Measurements from ENCODE around the gene PM20D2.

GRCh38 chr6:89144354-89144906, 1.4 kb upstream of the PM20D2 start:
- TF ChIP-seq CTCF (IDR thresholded peaks at IDR 0.05) (no peak), POLR2A (IDR thresholded peaks at IDR 0.05) (no peak), POLR2AphosphoS5 (IDR thresholded peaks at IDR 0.05) (no peak)

Measured in suprapubic skin (tissue), 4 donors.